Measurements from ENCODE around the gene CSGALNACT2. TPM values are rescaled to one million over a fixed set of nuclear protein-coding genes. Genes with fewer than 3 reads are reported as not detected.

The CSGALNACT2 gene
- total RNA-seq, 1 experiment from 2014 or later, result 22.3 TPM

DNA sequence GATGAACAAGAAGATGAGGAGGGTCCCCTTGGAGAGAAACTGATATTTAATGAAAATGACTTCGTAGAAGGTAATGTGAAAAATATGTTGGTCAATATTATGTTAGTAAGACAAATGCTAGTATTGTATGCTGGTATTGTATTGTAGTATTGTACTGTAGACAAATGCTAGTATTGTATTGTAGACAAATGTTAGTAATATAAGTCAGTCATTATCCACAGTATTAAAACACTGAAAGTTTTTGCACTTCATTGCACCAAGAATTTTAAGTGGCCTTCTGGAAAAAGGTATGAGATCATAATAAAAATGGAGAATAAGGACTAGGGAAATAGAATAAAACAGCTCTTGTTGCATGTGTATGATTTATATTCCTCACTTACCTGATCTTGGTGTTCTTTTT, 17.5 kb downstream of the CSGALNACT2 start:
- ChIA-PET POLR2A (no interaction called here), CTCF (no interaction called here)
- no peak for ATAC-seq
- peaks cover 7% of the 10 kb centered on the region for H3K4me1 ChIP-seq (ENCODE audit: control insufficient read depth, insufficient read depth, low read length)
- no peak overlapping the region for H3K27ac ChIP-seq (ENCODE audit: low read length)
- no peaks in the 10 kb centered on the region for H3K36me3 ChIP-seq (ENCODE audit: control insufficient read depth, insufficient read depth, low read length)
- H3K9me3 ChIP-seq (ENCODE audit: control insufficient read depth, insufficient read depth, low read depth, low read length), result no peaks in the 10 kb centered on the region
- in situ Hi-C loops (cut with HindIII; ENCODE audit: low pct_unique_long_range_greater_than_20kb, low sequenced_read_pairs) (no loop called here), intact Hi-C loops (cut with micrococcal nuclease; ENCODE audit: unreplicated experiment) (no loop called here)
- no peaks in the 10 kb centered on the region for H3K27me3 ChIP-seq (ENCODE audit: control insufficient read depth, insufficient read depth, low read length)
- TF ChIP-seq TCF7L2 (IDR thresholded peaks at IDR 0.05; ENCODE audit: low read depth, low read length) (no peak), SIN3A (IDR thresholded peaks at IDR 0.05; ENCODE audit: borderline replicate concordance, insufficient read depth, low read depth, low read length) (no peak), POLR2AphosphoS5 (IDR thresholded peaks at IDR 0.05; ENCODE audit: low read depth, low read length) (no peak)
- TF ChIP-seq, protein P1, sequence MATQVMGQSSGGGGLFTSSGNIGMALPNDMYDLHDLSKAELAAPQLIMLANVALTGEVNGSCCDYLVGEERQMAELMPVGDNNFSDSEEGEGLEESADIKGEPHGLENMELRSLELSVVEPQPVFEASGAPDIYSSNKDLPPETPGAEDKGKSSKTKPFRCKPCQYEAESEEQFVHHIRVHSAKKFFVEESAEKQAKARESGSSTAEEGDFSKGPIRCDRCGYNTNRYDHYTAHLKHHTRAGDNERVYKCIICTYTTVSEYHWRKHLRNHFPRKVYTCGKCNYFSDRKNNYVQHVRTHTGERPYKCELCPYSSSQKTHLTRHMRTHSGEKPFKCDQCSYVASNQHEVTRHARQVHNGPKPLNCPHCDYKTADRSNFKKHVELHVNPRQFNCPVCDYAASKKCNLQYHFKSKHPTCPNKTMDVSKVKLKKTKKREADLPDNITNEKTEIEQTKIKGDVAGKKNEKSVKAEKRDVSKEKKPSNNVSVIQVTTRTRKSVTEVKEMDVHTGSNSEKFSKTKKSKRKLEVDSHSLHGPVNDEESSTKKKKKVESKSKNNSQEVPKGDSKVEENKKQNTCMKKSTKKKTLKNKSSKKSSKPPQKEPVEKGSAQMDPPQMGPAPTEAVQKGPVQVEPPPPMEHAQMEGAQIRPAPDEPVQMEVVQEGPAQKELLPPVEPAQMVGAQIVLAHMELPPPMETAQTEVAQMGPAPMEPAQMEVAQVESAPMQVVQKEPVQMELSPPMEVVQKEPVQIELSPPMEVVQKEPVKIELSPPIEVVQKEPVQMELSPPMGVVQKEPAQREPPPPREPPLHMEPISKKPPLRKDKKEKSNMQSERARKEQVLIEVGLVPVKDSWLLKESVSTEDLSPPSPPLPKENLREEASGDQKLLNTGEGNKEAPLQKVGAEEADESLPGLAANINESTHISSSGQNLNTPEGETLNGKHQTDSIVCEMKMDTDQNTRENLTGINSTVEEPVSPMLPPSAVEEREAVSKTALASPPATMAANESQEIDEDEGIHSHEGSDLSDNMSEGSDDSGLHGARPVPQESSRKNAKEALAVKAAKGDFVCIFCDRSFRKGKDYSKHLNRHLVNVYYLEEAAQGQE (IDR thresholded peaks at IDR 0.05; ENCODE audit: insufficient read depth in 1 of 2, low read depth in 2 of 2, low read length in 1 of 2), result no peak
- TF ChIP-seq, protein P2, sequence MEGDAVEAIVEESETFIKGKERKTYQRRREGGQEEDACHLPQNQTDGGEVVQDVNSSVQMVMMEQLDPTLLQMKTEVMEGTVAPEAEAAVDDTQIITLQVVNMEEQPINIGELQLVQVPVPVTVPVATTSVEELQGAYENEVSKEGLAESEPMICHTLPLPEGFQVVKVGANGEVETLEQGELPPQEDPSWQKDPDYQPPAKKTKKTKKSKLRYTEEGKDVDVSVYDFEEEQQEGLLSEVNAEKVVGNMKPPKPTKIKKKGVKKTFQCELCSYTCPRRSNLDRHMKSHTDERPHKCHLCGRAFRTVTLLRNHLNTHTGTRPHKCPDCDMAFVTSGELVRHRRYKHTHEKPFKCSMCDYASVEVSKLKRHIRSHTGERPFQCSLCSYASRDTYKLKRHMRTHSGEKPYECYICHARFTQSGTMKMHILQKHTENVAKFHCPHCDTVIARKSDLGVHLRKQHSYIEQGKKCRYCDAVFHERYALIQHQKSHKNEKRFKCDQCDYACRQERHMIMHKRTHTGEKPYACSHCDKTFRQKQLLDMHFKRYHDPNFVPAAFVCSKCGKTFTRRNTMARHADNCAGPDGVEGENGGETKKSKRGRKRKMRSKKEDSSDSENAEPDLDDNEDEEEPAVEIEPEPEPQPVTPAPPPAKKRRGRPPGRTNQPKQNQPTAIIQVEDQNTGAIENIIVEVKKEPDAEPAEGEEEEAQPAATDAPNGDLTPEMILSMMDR (IDR thresholded peaks at IDR 0.05), result no peak
- no peak overlapping the region for H3K4me3 ChIP-seq (ENCODE audit: low read depth in 2 of 2, low read length in 2 of 2)
- BruUV-seq (replicated peaks), result no TSS peak
- no peak for DNase-seq (ENCODE audit: low read depth, low spot score)

DNA sequence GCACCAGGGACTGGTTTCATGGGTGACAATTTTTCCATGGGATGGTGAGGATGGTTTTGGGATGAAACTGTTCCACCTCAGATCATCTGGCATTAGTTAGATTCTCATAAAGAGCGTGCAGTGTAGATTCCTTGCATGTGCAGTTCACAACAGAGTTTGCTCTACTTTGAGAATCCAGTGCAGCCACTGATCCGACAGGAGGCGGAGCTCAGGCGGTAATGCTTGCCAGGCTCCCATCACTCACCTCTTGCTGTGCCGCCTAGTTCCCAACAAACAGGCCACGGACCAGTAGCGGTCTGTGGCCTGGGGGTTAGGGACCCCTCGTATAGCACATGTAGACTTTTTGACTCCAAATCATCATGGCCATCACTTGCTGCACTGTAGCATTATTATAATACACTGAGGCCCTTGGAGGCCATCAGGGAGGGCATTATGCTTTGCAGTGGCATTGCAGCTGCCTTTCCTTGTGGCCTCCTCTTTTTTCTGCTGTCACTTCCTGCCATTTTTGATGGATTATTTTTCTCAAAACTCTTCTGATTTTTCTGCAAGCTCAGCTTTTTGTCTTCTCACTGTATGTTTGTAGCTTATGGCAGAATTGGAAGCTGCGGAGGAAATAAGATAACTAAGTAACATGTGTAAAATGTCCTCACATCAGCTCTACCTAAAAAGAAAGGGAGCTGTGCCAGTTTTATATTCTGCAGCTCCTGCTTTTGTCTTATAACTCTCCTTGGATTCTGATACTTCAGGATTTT, 18.5 kb downstream of the CSGALNACT2 start:
- in situ Hi-C loops (cut with HindIII; ENCODE audit: low pct_unique_long_range_greater_than_20kb, low sequenced_read_pairs) (no loop called here), intact Hi-C loops (cut with micrococcal nuclease; ENCODE audit: unreplicated experiment) (no loop called here)
- BruUV-seq (replicated peaks), result no TSS peak
- ATAC-seq (no peak), DNase-seq (ENCODE audit: low read depth, low spot score) (no peak)
- POLR2A ChIA-PET, result interaction anchor here (0.8 kb wide), 1 partner anchor 14 kb away, joined by 3 read pairs; no protein-coding TSS in a partner anchor
- H3K27me3 ChIP-seq (ENCODE audit: control insufficient read depth, insufficient read depth, low read length), result no peaks in the 10 kb centered on the region
- H3K4me3 ChIP-seq (ENCODE audit: low read depth in 2 of 2, low read length in 2 of 2), result no peak overlapping the region
- CTCF ChIA-PET, result interaction anchor here (0.6 kb wide), 1 partner anchor 17 kb away, joined by 3 read pairs; no protein-coding TSS in a partner anchor
- no peaks in the 10 kb centered on the region for H3K9me3 ChIP-seq (ENCODE audit: control insufficient read depth, insufficient read depth, low read depth, low read length)
- H3K4me1 ChIP-seq (ENCODE audit: control insufficient read depth, insufficient read depth, low read length), result peaks cover 7% of the 10 kb centered on the region
- no peak overlapping the region for H3K27ac ChIP-seq (ENCODE audit: low read length)
- TF ChIP-seq, protein P1 (IDR thresholded peaks at IDR 0.05; ENCODE audit: insufficient read depth in 1 of 2, low read depth in 2 of 2, low read length in 1 of 2), result no peak
- no peak for TF ChIP-seq POLR2AphosphoS5 (IDR thresholded peaks at IDR 0.05; ENCODE audit: low read depth, low read length)
- TF ChIP-seq TCF7L2 (IDR thresholded peaks at IDR 0.05; ENCODE audit: low read depth, low read length), result no peak
- TF ChIP-seq, protein P2 (IDR thresholded peaks at IDR 0.05), result no peak
- TF ChIP-seq SIN3A (IDR thresholded peaks at IDR 0.05; ENCODE audit: borderline replicate concordance, insufficient read depth, low read depth, low read length), result no peak
- H3K36me3 ChIP-seq (ENCODE audit: control insufficient read depth, insufficient read depth, low read length), result no peaks in the 10 kb centered on the region

Data from Panc1 (cell line).